ENCODE data around the gene C1R. TPM values are rescaled to one million over a fixed set of nuclear protein-coding genes. Genes with fewer than 3 reads are reported as not detected.

The C1R gene
- total RNA-seq, 1 donor from 2014 or later, result 3.2 TPM

- TF ChIP-seq CTCF (IDR thresholded peaks at IDR 0.05; ENCODE audit: insufficient read depth, low read length, severe bottlenecking), result no peak
- Histone ChIP-seq H3K36me3 (ENCODE audit: control insufficient read depth, insufficient read depth, low read length) (peaks cover 2% of the 10 kb centered on the region), H3K4me3 (ENCODE audit: low read depth, low read length) (no peak overlapping the region), H3K27me3 (ENCODE audit: control insufficient read depth, insufficient read depth, low read length) (peaks cover 4% of the 10 kb centered on the region)
- peak; percentile 94 for FAIRE-seq
- no peak for DNase-seq (ENCODE audit: low read depth)
These were observed 1.2 kb upstream of the C1R start for GRCh38 chr12:7093486-7093885.

DNA sequence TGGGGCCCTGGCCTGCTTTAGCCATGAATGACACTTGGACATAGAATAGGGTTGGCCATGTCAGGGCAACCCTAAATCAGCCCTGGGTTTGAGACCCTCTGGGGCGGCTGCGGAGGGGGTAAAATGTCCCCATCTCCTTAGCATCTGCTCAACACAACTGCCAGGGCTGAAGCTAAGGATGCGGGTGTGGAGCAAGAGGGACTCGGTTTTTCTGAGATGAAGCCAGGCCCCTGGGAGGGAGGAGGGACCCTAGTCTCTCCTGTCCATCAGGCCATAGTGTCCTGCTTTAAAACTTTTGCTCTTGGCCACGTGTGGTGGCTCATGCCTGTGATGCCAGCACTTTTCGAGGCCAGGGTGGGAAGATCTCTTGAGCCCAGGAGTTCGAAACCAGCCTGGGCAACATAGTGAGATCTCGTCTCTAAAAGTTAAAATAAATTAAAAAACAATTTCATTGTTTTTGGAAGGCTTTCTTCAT, 778 bp upstream of the C1R start:
- H3K27me3 ChIP-seq (ENCODE audit: control insufficient read depth, insufficient read depth, low read length), result peaks cover 4% of the 10 kb centered on the region
- peaks cover 2% of the 10 kb centered on the region for H3K36me3 ChIP-seq (ENCODE audit: control insufficient read depth, insufficient read depth, low read length)
- no peak for TF ChIP-seq CTCF (IDR thresholded peaks at IDR 0.05; ENCODE audit: insufficient read depth, low read length, severe bottlenecking)
- FAIRE-seq (no peak), DNase-seq (ENCODE audit: low read depth) (no peak)
- no peak overlapping the region for H3K4me3 ChIP-seq (ENCODE audit: low read depth, low read length)

- Histone ChIP-seq H3K27me3 (ENCODE audit: control insufficient read depth, insufficient read depth, low read length) (peaks cover 4% of the 10 kb centered on the region), H3K36me3 (ENCODE audit: control insufficient read depth, insufficient read depth, low read length) (no peaks in the 10 kb centered on the region), H3K4me3 (ENCODE audit: low read depth, low read length) (no peak overlapping the region)
- DNase-seq (ENCODE audit: low read depth) (no peak), FAIRE-seq (no peak)
- no peak for TF ChIP-seq CTCF (IDR thresholded peaks at IDR 0.05; ENCODE audit: insufficient read depth, low read length, severe bottlenecking)
These were observed 501 bp downstream of the C1R start for GRCh38 chr12:7091660-7092228.

GRCh38 chr12:7091171-7091570, 1.1 kb downstream of the C1R start:
- DNase-seq (ENCODE audit: low read depth) (no peak), FAIRE-seq (no peak)
- H3K4me3 ChIP-seq (ENCODE audit: low read depth, low read length), result no peak overlapping the region
- TF ChIP-seq CTCF (IDR thresholded peaks at IDR 0.05; ENCODE audit: insufficient read depth, low read length, severe bottlenecking), result no peak
- H3K27me3 ChIP-seq (ENCODE audit: control insufficient read depth, insufficient read depth, low read length), result peaks cover 4% of the 10 kb centered on the region
- H3K36me3 ChIP-seq (ENCODE audit: control insufficient read depth, insufficient read depth, low read length), result no peaks in the 10 kb centered on the region

DNA sequence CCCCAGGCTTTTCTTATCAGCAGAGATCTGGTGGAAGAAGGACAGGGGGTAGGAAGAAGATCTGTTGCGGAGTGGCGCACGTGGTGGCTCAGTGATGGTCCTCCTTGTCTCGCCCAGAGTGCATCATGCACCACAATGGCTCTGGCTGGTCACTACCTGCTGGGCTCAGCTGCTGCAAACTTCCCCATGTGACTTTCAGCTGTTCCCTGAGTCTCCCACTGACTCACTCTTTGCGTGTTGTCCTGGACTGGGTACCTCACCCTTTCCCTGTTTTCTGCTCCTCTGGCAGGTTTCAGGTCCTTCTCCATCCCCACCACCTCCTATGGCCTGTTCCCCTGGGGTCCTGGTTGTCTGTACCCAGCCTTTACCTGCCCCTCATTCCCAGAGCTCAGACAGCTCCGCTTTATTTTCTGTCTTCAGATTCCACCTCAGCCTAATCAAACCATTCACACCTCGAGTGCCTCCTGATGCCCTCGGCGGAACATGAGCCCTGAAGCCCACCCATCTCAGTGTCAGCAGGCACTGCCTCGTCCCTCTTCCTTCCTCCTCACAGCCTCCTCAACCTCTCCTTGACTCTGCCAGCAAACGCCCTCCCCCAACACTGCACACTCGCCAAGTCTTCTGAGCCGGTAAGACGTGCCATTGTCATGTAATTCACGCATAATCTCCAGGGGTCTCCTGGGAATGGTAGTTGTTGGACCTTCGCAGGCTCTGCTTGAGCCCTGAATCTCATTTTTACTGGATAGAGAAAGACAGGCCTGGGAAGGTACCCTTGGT, 1.8 kb downstream of the C1R start:
- H3K36me3 ChIP-seq (ENCODE audit: control insufficient read depth, insufficient read depth, low read length), result no peaks in the 10 kb centered on the region
- FAIRE-seq (peak; percentile 95), DNase-seq (ENCODE audit: low read depth) (peak; percentile 38)
- no peak overlapping the region for H3K4me3 ChIP-seq (ENCODE audit: low read depth, low read length)
- H3K27me3 ChIP-seq (ENCODE audit: control insufficient read depth, insufficient read depth, low read length), result peaks cover 4% of the 10 kb centered on the region
- TF ChIP-seq CTCF (IDR thresholded peaks at IDR 0.05; ENCODE audit: insufficient read depth, low read length, severe bottlenecking), result no peak

All from bronchial epithelial cell (primary cell).